Activated naive CD4-positive, alpha-beta T cell treated with anti-CD3 and anti-CD28 coated beads, Interleukin-2, amount 50 U/mL, for 24 hours (primary cell): ENCODE data around the gene TOLLIP.
"Not testable (repeated sequence)": the region's sequence is repeated elsewhere in the genome, so short reads cannot be mapped to it uniquely, and the experiment has no call there.

Experiments
- H3K27ac Mint-ChIP-seq: one replicate; pipeline ENCODE4 v1.8.0; 2021; ENCODE audit warnings: mild to moderate bottlenecking, mixed read lengths
- H3K27me3 Mint-ChIP-seq: one replicate; pipeline ENCODE4 v1.8.0; 2021; ENCODE audit warnings: mixed read lengths
- H3K36me3 Mint-ChIP-seq: one replicate; pipeline ENCODE4 v1.8.0; 2021; ENCODE audit warnings: mixed read lengths
- H3K4me1 Mint-ChIP-seq: one replicate; pipeline ENCODE4 v1.8.0; 2021; ENCODE audit warnings: mixed read lengths
- H3K4me3 Mint-ChIP-seq: one replicate; pipeline ENCODE4 v1.8.0; 2021; ENCODE audit warnings: mild to moderate bottlenecking, mixed read lengths
- H3K9me3 Mint-ChIP-seq: one replicate; pipeline ENCODE4 v1.8.0; 2021; ENCODE audit warnings: mixed read lengths

Gene TOLLIP

DNA sequence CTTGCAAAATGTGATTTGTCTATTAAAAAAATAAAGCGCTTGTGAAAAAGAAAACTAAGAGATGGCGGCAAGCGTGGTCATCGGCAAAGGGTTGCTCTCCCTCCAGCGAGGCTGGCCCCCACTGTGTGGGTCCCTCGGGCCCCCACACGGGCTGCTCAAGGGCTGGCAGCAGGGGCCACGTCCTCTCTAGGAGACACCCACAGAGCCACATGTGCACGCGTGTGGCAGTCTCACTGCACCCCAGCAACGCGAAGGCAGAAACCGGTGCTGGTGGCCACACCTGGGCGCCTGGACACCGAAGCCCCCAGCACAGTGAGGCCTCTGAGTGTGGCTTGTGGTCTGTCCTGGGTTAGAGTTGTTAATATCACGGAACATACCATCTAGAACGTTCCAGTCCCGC lies 34.4 kb downstream of the TOLLIP start:
- no peak overlapping the region for H3K4me3 Mint-ChIP-seq
- H3K36me3 Mint-ChIP-seq: peaks cover 2% of the 10 kb centered on the region
- no peaks in the 10 kb centered on the region for H3K4me1 Mint-ChIP-seq
- no peak overlapping the region for H3K27ac Mint-ChIP-seq
- no peaks in the 10 kb centered on the region for H3K9me3 Mint-ChIP-seq
- no peaks in the 10 kb centered on the region for H3K27me3 Mint-ChIP-seq

DNA sequence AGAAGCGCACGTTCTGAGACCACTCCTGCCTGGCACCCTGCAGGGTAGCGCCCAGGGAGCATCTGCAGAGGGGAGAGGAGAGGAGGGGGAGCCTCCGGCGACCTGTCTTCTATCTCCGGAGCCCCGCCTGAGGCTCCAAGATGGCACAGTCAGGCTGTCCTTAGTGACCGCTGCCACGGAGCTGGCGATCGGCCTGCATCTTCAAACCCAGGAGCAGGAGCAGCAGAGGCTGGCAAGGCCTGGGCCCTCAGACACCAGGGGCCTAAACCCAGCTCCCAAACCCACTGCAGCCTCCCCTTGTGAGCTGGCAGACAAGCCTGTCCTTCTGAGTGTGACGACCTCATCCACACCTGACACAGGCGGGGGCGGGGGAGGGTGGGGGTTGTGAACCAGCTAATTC lies 34.9 kb downstream of the TOLLIP start:
- Mint-ChIP-seq H3K27ac (no peak overlapping the region), H3K4me3 (no peak overlapping the region), H3K9me3 (no peaks in the 10 kb centered on the region), H3K27me3 (no peaks in the 10 kb centered on the region), H3K4me1 (no peaks in the 10 kb centered on the region), H3K36me3 (peaks cover 2% of the 10 kb centered on the region)

DNA sequence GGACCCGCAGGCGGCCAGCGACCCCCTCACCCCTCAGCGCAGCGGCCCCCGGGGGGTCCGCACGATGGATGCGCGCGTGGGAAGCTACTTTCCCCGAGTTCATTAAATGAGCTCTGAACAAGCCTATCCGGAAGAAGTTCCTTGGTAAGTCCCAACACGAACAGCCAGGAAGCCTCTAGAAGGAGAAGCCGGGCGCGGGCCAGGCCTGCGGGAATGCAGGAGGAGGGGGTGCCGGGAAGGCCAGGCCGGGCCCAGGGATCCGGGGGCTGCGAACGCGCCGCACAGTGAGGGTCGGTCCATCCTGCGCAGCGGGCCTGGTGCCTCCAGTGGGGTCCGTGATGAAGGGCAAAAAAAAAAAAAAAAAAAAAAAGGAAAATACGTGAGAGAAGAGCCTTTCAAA lies 36.9 kb downstream of the TOLLIP start:
- H3K9me3 Mint-ChIP-seq: no peaks in the 10 kb centered on the region
- H3K27ac Mint-ChIP-seq: no peak overlapping the region
- no peaks in the 10 kb centered on the region for H3K4me1 Mint-ChIP-seq
- no peak overlapping the region for H3K4me3 Mint-ChIP-seq
- no peaks in the 10 kb centered on the region for H3K27me3 Mint-ChIP-seq
- peaks cover 2% of the 10 kb centered on the region for H3K36me3 Mint-ChIP-seq

DNA sequence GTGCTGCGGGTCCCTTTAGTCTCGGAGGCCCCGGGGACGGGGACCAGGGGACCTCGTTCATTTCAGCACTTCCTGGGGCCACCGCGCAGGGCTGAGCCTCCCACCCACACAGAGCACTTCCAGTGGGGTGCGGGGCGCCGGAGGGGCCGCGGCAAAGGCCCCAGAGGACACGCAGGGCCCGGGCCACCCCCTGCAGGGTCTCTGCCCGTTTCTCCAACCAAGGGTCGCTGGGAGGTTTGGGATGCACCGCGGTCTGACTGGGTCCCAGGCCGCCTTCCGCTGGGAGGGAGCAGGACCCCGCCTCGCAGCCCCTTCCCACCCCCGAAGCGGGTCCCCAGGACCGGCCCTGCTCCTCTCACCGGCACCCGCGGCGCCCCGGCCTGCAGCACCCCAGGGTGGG lies 37.5 kb downstream of the TOLLIP start:
- Mint-ChIP-seq H3K4me1 (no peaks in the 10 kb centered on the region), H3K9me3 (no peaks in the 10 kb centered on the region), H3K27me3 (no peaks in the 10 kb centered on the region), H3K4me3 (no peak overlapping the region), H3K27ac (no peak overlapping the region), H3K36me3 (peaks cover 2% of the 10 kb centered on the region)

DNA sequence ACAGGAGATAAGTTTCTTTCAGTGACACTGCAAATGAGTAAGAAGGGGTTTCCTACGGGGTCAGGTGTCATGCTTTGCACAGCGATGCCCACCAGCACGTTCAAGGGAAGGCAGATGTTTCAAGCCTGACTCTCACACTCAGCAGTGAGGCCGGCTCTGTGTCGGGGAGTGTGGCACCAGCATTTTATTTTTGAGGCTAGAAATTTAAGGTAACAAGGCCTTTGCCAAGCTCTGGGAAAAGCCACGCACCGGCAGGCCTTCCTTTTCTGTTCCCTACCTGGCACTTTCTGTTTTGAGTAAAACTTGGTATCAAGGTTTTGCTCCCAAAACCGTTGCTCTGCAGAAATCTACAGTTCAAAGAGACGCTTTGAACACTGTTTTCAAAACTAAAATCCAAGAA lies 38.0 kb downstream of the TOLLIP start:
- Mint-ChIP-seq H3K4me1 (no peaks in the 10 kb centered on the region), H3K27ac (no peak overlapping the region), H3K4me3 (no peak overlapping the region), H3K9me3 (no peaks in the 10 kb centered on the region), H3K36me3 (no peaks in the 10 kb centered on the region), H3K27me3 (no peaks in the 10 kb centered on the region)

DNA sequence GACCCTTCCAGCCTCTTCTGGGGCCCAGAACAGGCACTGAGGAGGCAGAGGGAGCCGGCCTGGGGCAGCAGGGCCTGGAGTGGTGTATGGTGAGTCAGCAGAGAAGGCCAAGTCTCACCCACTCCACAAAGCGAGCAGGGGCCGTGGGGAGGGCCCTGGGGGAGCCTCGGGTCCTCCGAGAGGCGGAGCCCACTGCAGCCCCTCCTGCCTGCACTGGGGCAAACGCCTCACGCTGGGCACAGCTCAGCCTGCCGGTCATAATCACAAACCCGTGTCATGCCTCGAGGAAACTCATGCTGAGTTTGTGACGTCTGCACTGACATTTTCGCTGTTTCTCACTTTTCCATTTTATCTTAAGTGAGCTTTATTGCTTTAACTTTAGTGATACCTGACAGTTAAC lies 38.4 kb downstream of the TOLLIP start:
- H3K27me3 Mint-ChIP-seq: no peaks in the 10 kb centered on the region
- H3K4me1 Mint-ChIP-seq: no peaks in the 10 kb centered on the region
- H3K27ac Mint-ChIP-seq: no peak overlapping the region
- H3K9me3 Mint-ChIP-seq: no peaks in the 10 kb centered on the region
- H3K4me3 Mint-ChIP-seq: no peak overlapping the region
- H3K36me3 Mint-ChIP-seq: no peaks in the 10 kb centered on the region

DNA sequence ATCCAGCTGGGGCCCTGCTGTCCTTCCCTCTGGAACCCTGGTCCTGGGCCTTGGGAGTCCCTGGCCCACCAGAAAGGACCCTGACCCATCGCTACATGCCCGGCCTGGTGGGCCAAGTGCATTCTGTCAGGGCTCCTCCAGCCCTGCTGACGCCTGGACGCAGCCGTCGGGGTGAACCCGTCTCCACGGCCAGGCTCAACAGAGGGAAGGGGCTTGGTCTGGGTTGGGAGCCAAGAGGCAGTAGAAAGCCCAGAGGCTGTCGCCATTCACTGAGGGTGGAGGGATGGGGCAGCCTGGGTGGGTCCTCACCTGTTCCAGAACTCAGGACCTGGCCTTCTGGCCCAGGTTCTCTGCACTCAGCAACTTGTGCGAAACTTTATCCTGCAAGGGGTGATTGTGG lies 39.0 kb downstream of the TOLLIP start:
- H3K27me3 Mint-ChIP-seq: no peaks in the 10 kb centered on the region
- no peak overlapping the region for H3K4me3 Mint-ChIP-seq
- no peaks in the 10 kb centered on the region for H3K4me1 Mint-ChIP-seq
- H3K27ac Mint-ChIP-seq: no peak overlapping the region
- no peaks in the 10 kb centered on the region for H3K9me3 Mint-ChIP-seq
- no peaks in the 10 kb centered on the region for H3K36me3 Mint-ChIP-seq

DNA sequence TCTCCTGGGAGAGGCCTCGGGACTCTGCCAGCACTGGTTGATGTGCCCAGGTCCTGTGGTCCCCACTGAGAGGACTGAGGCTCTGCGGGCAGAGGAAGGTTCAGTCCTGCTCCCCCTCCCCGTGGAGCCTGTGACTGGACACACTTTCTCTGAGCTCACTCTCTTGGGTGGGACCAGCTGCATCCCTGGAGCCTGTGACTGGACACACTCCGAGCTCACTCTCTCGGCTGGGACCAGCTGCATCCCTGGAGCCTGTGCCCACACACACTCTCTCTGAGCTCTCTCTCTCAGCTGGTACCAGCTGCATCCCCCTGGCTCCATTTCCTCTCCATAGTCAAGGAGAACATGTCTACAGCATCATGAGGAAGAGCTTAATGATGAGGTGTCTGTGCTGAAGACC lies 39.5 kb downstream of the TOLLIP start:
- Mint-ChIP-seq H3K9me3 (no peaks in the 10 kb centered on the region), H3K4me3 (no peak overlapping the region), H3K4me1 (no peaks in the 10 kb centered on the region), H3K27ac (no peak overlapping the region), H3K36me3 (no peaks in the 10 kb centered on the region), H3K27me3 (no peaks in the 10 kb centered on the region)

DNA sequence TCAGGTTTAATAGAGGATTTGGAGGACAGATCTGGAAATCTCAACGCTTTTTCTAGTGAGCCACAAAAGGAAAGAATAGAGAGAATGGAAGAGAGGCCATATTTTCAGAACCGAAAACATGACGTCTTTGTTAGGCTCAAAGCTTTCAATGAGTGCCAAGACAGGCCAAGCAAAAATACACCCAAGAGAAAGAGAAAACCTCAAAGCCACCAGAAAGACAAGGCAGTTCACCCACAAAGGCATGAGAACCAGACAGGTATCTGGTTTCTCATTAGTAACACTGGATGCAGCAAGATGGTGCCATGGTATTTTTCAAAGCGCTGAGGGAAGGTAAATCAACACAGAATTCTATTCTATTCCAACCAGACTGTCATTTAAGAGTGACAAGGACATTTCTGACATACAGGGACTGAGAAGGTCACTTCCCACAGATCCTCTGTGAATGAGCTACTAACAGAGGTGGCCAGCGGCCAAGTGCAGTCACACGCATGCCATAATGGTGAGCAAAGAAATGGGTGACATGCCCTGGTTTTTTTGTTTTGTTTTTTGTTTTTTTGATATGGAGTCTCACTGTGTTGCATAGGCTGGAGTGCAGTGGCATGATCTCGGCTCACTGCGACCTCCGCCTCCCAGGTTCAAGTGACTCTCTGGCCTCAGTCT lies 41.9 kb downstream of the TOLLIP start:
- H3K4me3 Mint-ChIP-seq: no peak overlapping the region
- H3K4me1 Mint-ChIP-seq: peaks cover 11% of the 10 kb centered on the region
- H3K36me3 Mint-ChIP-seq: peaks cover 2% of the 10 kb centered on the region
- no peaks in the 10 kb centered on the region for H3K27me3 Mint-ChIP-seq
- H3K27ac Mint-ChIP-seq: no peak overlapping the region
- no peaks in the 10 kb centered on the region for H3K9me3 Mint-ChIP-seq

DNA sequence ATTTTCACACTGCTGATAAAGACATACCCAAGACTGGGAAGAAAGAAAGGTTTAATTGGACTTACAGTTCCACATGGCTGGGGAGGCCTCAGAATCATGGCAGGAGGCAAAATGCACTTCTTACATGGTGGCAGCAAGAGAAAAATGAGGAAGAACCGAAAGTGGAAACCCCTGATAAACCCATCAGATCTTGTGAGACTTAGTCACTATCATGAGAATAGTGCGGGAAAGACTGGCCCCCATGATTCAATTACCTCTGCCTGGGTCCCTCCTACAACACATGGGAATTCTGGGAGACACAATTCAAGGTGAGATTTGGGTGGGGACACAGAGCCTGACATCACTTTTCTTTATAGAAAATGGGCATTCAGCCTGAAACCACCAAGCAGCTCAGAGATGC lies 42.5 kb downstream of the TOLLIP start:
- H3K9me3 Mint-ChIP-seq, H3K36me3 Mint-ChIP-seq, H3K27ac Mint-ChIP-seq, H3K27me3 Mint-ChIP-seq, H3K4me3 Mint-ChIP-seq: not testable (repeated sequence)
- H3K4me1 Mint-ChIP-seq: peaks cover 12% of the 10 kb centered on the region

DNA sequence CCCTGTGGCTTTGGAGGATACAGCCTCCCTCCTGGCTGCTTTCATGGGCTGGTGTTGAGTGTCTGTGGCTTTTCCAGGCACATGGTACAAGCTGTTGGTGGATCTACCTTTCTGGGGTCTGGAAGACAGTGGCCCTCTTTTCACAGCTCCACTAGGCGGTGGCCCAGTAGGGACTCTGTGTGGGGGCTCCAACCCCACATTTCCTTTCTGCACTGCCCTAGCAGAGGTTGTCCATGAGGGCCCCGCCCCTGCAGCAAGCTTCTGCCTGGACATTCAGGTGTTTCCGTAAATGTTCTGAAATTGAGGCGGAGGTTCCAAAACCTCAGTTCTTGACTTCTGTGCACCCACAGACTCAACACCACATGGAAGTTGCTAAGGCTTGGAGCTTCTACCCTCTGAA lies 44.0 kb downstream of the TOLLIP start:
- H3K4me1 Mint-ChIP-seq: peaks cover 12% of the 10 kb centered on the region
- not testable (repeated sequence) for H3K4me3 Mint-ChIP-seq, H3K9me3 Mint-ChIP-seq, H3K27ac Mint-ChIP-seq, H3K36me3 Mint-ChIP-seq, H3K27me3 Mint-ChIP-seq

DNA sequence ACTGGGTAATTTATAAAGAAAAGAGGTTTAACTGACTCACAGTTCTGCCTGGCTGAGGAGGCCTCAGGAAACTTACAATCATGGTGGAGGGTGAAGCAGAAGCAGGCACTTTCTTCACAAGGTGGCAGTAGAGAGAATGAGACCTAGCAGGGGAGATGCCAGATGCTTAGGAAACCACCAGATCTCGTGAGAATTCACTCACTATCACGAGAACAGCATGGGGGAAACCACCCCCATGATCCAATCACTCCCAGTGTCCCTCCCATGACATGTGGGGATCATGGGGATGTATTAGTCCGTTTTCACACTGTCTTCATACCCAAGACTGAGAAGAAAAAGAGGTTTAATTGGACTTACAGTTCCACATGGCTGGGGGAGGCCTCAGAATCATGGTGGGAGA lies 45.0 kb downstream of the TOLLIP start:
- H3K36me3 Mint-ChIP-seq, H3K27me3 Mint-ChIP-seq, H3K9me3 Mint-ChIP-seq: not testable (repeated sequence)
- Mint-ChIP-seq H3K4me1 (peaks cover 12% of the 10 kb centered on the region), H3K4me3 (peak overlapping the region; percentile 23), H3K27ac (peak overlapping the region; percentile 16)

DNA sequence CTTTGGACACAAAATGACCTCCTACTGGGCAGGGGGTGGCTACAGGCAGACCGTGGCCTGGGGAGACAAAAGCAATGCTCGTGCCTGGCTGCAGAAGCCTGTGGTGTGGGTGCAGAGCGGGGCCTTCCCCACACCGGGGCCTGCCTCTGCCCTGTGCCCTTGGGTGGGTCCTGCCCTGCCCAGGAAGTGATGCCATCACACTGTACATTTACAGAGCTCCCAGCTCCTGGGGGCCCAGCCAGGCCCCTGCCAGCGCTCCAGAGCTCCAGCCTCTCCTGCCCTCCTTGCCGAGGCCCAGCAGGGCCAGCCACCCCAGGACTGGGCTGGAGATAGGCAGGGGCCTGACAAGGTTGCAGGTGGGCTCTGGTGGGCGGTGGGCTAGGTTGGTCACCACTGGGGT lies 46.4 kb downstream of the TOLLIP start:
- H3K9me3 Mint-ChIP-seq: no peaks in the 10 kb centered on the region
- H3K27me3 Mint-ChIP-seq: no peaks in the 10 kb centered on the region
- H3K27ac Mint-ChIP-seq: peak overlapping the region; percentile 91
- H3K4me1 Mint-ChIP-seq: peaks cover 12% of the 10 kb centered on the region
- H3K36me3 Mint-ChIP-seq: peaks cover 2% of the 10 kb centered on the region
- peak overlapping the region; percentile 86 for H3K4me3 Mint-ChIP-seq

DNA sequence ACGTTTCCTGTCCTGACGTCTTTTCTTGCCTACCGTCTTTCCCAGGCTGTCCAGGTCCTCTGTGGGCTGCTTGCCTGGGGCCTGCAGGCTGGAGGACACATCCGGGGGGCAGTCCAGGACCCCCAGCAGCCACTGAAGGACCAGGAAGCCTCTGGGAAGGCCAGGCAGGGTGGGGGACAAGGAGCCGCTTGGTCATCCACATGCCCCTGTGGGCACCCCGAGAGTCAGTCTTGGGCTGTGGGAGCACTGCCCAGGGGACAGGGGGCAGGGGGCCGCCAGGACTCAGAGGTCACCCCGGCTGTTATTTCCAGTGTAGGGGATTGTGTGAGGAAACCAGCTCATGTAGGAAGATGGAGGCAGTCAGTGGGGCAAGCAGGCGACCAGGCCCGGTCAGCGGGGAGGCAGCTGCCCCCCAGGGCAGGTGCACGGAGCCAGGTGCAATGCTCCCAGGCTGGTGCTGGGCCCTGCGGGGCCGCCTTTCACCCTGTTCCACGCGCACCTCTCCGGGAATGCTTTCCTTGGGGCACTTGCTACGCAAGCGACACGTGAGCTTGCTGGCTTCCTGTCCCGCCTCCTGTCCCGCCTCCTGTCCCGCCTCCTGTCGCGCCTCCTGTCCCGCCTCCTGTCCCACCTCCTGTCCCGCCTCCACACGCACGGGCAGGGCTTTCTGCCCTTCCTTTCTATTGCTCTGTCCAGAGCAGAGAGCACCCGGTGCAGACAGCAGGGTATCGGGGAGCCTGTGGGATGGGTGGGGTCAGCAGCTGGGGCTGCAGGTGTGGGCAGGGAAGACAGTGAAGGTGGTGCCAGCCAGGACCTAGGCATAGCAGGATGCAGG lies 47.0 kb downstream of the TOLLIP start:
- Mint-ChIP-seq H3K36me3 (peaks cover 2% of the 10 kb centered on the region), H3K9me3 (no peaks in the 10 kb centered on the region), H3K27ac (peak overlapping the region; percentile 91), H3K4me1 (peaks cover 12% of the 10 kb centered on the region), H3K4me3 (peak overlapping the region; percentile 86), H3K27me3 (no peaks in the 10 kb centered on the region)

DNA sequence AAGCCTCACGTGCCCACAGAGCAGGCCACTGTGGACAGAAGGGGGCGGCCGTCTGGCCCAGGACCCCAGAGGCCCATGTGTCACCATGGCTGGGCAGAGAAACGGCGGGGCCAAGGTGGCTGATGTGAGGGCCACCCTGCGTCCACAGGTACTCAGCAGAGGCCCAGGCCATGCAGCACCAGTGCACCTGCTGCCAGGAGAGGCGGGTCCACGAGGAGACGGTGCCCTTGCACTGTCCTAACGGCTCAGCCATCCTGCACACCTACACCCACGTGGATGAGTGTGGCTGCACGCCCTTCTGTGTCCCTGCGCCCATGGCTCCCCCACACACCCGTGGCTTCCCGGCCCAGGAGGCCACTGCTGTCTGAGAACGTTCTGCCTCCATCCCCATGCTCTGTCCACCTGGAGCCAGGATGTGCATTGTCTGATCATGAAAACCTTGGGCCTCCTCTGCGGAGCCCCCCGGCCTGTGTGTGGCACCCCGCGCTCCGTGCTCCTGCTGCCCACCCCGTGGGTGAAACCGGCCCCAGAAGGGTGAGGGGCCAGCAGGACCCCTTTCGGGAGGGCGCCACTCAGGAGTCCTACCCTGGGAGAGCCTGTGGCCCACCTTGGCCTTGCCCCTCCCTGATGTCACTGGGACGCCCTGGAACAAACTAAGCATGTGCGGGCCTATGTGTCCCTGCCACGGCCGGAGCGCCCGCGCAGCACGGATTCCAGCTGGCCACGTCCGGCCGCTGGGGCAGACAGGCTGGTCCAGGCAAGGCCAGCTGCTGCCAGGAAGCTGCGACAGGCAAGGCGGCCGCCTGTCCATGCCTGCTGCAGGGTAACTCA lies 48.0 kb downstream of the TOLLIP start:
- H3K27ac Mint-ChIP-seq: no peak overlapping the region
- no peaks in the 10 kb centered on the region for H3K9me3 Mint-ChIP-seq
- H3K4me3 Mint-ChIP-seq: peak overlapping the region; percentile 86
- peaks cover 12% of the 10 kb centered on the region for H3K4me1 Mint-ChIP-seq
- H3K27me3 Mint-ChIP-seq: no peaks in the 10 kb centered on the region
- peaks cover 2% of the 10 kb centered on the region for H3K36me3 Mint-ChIP-seq

DNA sequence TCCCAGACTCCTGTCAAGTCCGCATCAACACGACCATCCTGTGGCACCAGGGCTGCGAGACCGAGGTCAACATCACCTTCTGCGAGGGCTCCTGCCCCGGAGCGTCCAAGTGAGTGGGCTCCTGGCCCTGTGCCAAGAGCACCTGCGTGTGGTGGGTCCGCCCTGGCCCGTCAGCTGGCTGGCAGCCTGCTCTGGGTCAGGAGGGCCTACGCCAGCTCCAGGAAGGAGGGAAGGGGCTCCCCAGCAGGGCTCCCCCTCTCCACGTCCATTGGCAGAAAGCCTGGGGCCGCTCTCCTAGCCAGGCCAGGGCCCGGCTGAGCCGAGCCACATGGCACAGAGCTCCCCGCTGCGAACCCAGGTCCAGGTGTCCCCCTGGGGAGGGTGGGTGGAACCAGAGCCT lies 48.8 kb downstream of the TOLLIP start:
- no peak overlapping the region for H3K27ac Mint-ChIP-seq
- H3K4me1 Mint-ChIP-seq: peaks cover 12% of the 10 kb centered on the region
- H3K4me3 Mint-ChIP-seq: no peak overlapping the region
- peaks cover 2% of the 10 kb centered on the region for H3K36me3 Mint-ChIP-seq
- H3K27me3 Mint-ChIP-seq: no peaks in the 10 kb centered on the region
- no peaks in the 10 kb centered on the region for H3K9me3 Mint-ChIP-seq
